ENCODE measurements around the gene CYSRT1.
A peak's percentile ranks its signal among the peaks of the same experiment; 100 is the strongest.

The CYSRT1 gene, protein sequence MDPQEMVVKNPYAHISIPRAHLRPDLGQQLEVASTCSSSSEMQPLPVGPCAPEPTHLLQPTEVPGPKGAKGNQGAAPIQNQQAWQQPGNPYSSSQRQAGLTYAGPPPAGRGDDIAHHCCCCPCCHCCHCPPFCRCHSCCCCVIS

DNA sequence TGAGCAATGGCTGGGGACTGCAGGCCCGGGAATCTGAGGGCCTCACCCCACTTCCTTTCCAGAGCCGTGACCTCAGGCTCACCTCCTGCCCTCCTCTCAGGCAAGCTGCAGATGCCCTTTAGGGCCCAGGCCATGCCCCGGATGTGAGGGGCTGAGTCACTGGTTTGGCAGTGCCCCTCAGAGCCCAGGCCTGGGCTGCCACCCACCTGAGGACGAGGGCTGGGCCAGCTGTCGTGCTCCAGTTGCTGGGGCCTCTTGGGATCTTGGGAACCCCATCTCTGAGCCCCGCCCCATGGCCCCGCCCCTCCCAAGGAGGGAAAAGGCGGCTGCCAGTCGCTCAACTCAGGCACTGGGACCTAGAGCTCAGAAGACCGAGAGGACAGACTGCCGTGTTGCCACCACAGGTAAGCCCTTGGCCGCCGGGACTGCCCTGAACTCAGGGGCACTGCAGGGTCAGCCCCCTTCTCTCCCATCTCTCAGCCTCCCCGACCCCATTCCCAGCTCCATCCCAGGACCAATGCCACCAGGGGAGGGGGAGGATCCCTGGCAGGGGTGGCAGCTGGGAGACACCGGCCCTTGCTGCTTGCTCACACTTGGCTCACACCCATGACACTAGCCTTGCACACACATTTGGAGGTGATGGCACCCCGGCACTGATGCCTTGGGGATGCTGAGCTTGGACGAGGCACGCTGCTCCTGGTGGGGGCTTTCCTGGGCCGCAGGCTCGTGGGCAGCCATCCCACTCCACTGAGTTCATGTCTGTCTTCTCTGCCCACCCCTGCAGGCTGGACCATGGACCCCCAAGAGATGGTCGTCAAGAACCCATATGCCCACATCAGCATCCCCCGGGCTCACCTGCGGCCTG lies at the start of gene CYSRT1:
CYSRT1 (plus strand) TSS at position 345 of the 865 bp plus-strand sequence; CDS start at position 793, 448 bp downstream.
- DNase-seq (ENCODE audit: low read depth) = no peak
- H3K4me3 ChIP-seq (replicated peaks; ENCODE audit: low read depth, low read length) = peak within 1 kb of the TSS; percentile 84
- TF ChIP-seq, protein P1, sequence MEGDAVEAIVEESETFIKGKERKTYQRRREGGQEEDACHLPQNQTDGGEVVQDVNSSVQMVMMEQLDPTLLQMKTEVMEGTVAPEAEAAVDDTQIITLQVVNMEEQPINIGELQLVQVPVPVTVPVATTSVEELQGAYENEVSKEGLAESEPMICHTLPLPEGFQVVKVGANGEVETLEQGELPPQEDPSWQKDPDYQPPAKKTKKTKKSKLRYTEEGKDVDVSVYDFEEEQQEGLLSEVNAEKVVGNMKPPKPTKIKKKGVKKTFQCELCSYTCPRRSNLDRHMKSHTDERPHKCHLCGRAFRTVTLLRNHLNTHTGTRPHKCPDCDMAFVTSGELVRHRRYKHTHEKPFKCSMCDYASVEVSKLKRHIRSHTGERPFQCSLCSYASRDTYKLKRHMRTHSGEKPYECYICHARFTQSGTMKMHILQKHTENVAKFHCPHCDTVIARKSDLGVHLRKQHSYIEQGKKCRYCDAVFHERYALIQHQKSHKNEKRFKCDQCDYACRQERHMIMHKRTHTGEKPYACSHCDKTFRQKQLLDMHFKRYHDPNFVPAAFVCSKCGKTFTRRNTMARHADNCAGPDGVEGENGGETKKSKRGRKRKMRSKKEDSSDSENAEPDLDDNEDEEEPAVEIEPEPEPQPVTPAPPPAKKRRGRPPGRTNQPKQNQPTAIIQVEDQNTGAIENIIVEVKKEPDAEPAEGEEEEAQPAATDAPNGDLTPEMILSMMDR (IDR thresholded peaks at IDR 0.05; ENCODE audit: low read length, missing control alignments) = no peak

DNA sequence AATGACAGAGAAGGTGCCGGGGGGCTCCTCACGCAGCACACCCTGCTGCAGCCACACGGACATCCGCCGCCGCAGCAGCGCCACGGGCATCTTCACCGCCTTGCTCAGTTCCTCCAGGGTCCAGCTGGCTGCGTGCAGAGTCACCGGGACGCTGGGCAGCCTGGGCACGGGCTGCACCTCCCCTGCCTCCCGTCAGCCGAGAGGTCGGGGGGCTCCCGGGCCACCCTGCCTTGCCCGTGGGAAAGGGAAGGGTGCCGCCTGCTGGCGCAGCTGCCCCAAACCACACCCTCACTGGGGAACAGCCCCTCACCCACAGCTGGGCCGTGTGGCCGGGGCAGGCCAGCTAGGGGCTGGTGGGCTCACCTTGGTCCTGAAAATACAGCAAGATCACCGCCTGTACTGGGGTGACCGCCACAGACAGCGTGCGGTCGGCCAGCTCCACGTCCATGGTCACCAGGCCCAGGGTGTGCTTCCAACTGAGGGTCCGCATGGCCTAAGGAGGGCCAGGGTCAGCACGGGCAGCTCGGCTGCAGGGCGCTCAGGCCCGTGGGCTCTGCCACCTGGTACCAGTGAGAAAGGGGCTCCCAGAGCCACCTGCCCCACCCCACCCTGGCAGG lies 49.5 kb upstream of the CYSRT1 start:
- no peak overlapping the region for H3K4me3 ChIP-seq (replicated peaks; ENCODE audit: low read depth, low read length)
- TF ChIP-seq, protein P1 (IDR thresholded peaks at IDR 0.05; ENCODE audit: low read length, missing control alignments) = peak; percentile 10
- DNase-seq (ENCODE audit: low read depth) = no peak

DNA sequence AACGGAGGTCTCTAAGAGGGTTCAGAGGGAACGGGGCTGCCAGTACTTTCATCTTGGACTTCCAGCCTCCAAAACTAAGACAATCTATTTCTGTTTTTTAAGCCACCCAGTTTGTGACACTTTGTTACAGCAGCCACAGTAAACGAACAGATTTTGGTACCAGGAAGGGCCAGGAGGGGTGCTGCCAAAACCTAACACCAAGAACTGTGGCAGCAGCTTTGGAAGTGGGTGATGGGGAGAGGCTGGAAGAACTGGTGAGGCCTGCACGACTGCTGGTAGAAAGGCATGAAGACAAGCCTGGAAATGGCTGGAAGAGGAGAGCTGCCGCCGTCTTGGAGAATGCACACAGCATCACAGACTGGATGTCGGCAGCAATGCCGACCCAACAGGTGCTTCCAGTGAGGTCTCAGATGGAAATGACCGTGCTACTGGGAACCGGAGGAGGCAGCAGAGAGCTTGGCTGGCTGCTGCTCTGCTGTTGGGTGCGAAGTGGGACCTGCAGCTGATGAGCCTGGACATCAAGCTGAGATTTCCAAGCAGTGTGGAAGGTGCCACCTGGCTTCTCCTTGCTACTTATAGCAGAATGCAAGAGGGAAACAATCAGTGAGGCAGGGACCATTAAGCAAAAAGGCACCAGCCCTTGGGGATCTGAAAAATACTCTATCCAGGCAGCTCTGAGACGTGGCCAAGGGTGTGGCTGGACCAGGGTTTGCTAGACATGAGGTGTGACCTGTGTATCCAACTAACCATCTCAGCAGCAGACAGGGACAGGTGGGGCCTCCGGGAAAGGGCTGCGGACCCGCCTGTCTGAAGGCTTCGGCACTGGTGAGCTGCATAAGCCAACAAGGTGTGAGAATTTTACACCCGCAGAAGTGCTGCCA lies 48.4 kb upstream of the CYSRT1 start:
- no peak overlapping the region for H3K4me3 ChIP-seq (replicated peaks; ENCODE audit: low read depth, low read length)
- peak; percentile 50 for DNase-seq (ENCODE audit: low read depth)
- TF ChIP-seq, protein P1 (IDR thresholded peaks at IDR 0.05; ENCODE audit: low read length, missing control alignments) = peak; percentile 70

DNA sequence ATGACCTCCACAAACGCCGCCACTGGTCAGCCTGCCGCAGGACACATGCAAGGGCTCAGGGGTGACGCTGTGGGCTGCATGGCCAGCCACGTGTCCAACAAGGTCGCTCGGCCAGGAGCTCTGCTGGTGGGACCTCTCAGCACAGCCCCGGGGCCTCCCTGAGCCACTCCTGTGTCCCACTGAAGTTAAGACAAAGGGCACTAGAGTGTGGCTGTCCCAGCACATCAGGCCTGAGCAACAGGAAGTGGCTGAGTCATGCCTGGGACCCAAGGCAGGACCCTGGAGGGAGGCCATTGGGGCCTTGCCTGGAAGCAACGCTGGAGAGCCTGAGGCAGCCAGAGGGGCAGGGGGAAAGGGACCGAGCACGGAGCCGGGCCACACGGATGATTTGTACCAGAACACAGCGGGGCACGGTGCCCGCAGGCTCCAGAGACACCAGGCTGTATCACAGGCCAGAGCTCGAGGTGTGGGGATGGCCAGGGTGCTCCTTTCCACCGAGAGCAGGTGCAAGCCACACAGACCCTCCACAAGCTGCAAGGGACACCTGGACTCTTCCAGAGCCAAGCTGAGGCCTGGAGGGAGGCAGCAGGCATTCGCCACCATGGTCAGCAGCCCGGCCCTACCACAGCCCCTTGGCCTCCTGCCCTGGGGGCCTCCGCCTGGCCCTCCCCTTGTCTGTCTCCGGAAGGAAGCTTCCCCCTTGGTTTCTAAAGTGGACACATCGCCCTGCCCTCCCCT lies 46.6 kb upstream of the CYSRT1 start:
- no peak for DNase-seq (ENCODE audit: low read depth)
- H3K4me3 ChIP-seq (replicated peaks; ENCODE audit: low read depth, low read length) = no peak overlapping the region
- TF ChIP-seq, protein P1 (IDR thresholded peaks at IDR 0.05; ENCODE audit: low read length, missing control alignments) = no peak

DNA sequence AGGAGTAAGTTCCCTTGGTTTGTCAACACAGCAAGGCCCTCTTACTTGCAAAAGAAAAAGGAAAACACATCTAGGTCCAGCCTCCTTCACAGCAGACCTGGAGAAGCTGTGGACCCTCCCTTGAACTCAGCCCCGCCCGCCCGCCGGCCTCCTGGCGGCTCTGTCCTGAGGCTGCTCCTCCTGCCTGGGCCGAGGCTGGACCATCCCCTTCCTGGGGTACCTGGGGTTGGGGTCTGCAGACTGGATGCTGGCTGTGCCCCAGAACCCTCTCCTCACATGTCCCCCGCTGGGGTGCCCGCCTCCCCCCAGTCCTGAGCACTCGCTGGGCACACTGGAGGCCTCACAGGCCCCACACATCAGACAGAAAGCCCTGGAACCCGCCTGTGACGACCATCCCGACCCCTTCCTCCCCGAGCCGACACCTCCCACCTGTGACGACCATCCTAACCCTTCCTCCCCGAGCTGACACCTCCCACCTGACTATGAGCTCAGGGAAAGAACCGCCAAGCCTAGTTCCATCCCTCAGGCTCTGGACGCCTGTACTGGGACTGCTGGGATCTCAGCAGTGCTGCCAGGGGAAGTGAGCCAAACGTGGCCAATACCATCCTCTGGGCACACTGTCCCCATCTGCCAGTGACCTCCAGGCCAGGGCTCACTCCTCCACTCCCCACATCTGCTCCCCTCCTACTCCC lies 45.9 kb upstream of the CYSRT1 start:
- TF ChIP-seq, protein P1 (IDR thresholded peaks at IDR 0.05; ENCODE audit: low read length, missing control alignments) = no peak
- DNase-seq (ENCODE audit: low read depth) = no peak
- H3K4me3 ChIP-seq (replicated peaks; ENCODE audit: low read depth, low read length) = no peak overlapping the region
